ENCODE data around the gene C5orf22.

The C5orf22 gene

DNA sequence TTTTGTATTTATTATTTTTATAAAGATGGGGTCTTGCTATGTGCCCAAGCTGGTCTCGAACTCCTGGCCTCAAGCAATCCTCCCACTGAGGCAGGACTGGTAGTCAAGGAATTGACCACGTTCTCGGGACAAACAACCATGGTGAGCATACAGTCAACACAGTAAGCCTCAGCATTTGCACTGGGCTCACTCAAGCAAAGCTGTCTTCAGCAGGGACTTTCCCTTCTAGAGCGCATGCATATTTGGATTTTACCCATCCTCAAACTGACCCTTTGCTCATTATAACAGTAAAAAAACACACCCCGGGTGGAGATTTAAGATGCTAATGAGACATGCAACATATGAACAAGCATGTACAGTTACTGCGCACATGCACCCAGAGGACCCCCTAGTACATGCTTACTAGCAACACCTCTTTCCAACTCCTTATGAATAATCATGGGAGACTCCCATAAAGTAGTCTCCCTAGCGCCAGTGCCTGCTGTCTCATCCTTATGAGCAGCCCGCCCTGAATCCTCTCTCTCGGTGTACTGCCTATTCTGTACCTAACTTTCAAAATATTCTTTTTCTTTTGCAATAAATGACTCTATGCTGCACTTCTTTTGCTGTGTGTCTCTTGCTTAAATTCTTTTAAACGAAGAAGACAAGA, 41.5 kb downstream of the C5orf22 start:
- Histone ChIP-seq H3K9ac (ENCODE audit: low read depth in 1 of 2, low read length in 2 of 2) (no peak overlapping the region), H3K9me3 (ENCODE audit: control insufficient read depth in 1 of 2, low read length in 2 of 2) (no peaks in the 10 kb centered on the region), H3K27me3 (ENCODE audit: control insufficient read depth in 1 of 2, insufficient read depth in 2 of 2, low read length in 2 of 2) (no peaks in the 10 kb centered on the region), H3K27ac (ENCODE audit: low read depth, low read length) (no peak overlapping the region), H3K4me1 (ENCODE audit: control insufficient read depth in 1 of 2, insufficient read depth in 2 of 2, low read length in 2 of 2) (no peaks in the 10 kb centered on the region), H3K36me3 (ENCODE audit: control insufficient read depth in 1 of 2, insufficient read depth in 2 of 2, low read length in 2 of 2) (no peaks in the 10 kb centered on the region), H3K4me3 (ENCODE audit: low read depth in 1 of 2, low read length in 2 of 2) (no peak overlapping the region)

DNA sequence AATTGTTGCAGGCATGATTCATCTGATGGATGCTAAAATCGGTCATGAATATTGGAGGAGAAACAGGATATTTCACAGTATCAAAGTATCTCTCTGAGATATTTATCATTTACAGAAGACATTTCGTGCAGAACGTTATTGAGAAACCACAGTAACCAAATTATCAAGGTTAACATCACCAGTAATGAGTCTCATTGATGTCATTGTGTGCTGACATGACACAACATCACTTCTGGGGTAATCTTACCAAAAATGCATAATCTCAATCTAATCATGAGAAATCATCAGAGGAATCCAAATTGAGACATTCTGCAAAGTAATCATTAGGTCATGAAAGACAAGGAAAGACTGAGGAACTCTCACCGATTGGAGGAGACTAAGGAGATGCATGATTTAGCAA, 42.7 kb downstream of the C5orf22 start:
- H3K9me3 ChIP-seq (ENCODE audit: control insufficient read depth in 1 of 2, low read length in 2 of 2), result no peaks in the 10 kb centered on the region
- H3K4me3 ChIP-seq (ENCODE audit: low read depth in 1 of 2, low read length in 2 of 2), result no peak overlapping the region
- H3K36me3 ChIP-seq (ENCODE audit: control insufficient read depth in 1 of 2, insufficient read depth in 2 of 2, low read length in 2 of 2), result no peaks in the 10 kb centered on the region
- H3K4me1 ChIP-seq (ENCODE audit: control insufficient read depth in 1 of 2, insufficient read depth in 2 of 2, low read length in 2 of 2), result no peaks in the 10 kb centered on the region
- H3K27ac ChIP-seq (ENCODE audit: low read depth, low read length), result no peak overlapping the region
- H3K9ac ChIP-seq (ENCODE audit: low read depth in 1 of 2, low read length in 2 of 2), result no peak overlapping the region
- no peaks in the 10 kb centered on the region for H3K27me3 ChIP-seq (ENCODE audit: control insufficient read depth in 1 of 2, insufficient read depth in 2 of 2, low read length in 2 of 2)

DNA sequence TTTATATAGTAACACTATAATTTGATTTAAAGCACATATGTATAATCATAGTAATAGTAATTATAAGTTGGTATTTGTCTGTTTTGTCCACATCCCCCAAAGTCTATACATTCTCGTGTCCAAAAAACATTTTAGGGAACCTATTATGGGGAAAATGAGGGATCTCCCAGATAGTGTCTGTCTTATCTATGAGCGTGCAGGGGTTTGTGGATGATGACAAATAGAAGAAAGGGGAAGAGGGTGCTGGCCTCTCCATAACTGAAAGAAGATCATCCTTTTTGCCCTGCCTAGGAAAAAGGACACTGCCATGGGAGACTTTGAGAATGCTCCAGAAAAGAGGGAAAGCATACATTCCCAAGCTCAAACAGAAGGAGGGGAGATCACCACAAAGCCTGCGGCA, 45.3 kb downstream of the C5orf22 start:
- Histone ChIP-seq H3K9ac (ENCODE audit: low read depth in 1 of 2, low read length in 2 of 2) (no peak overlapping the region), H3K27me3 (ENCODE audit: control insufficient read depth in 1 of 2, insufficient read depth in 2 of 2, low read length in 2 of 2) (peaks cover 0 to 3% of the 10 kb centered on the region in 2 donors), H3K36me3 (ENCODE audit: control insufficient read depth in 1 of 2, insufficient read depth in 2 of 2, low read length in 2 of 2) (no peaks in the 10 kb centered on the region), H3K27ac (ENCODE audit: low read depth, low read length) (no peak overlapping the region), H3K4me1 (ENCODE audit: control insufficient read depth in 1 of 2, insufficient read depth in 2 of 2, low read length in 2 of 2) (no peaks in the 10 kb centered on the region), H3K4me3 (ENCODE audit: low read depth in 1 of 2, low read length in 2 of 2) (no peak overlapping the region), H3K9me3 (ENCODE audit: control insufficient read depth in 1 of 2, low read length in 2 of 2) (no peaks in the 10 kb centered on the region)

DNA sequence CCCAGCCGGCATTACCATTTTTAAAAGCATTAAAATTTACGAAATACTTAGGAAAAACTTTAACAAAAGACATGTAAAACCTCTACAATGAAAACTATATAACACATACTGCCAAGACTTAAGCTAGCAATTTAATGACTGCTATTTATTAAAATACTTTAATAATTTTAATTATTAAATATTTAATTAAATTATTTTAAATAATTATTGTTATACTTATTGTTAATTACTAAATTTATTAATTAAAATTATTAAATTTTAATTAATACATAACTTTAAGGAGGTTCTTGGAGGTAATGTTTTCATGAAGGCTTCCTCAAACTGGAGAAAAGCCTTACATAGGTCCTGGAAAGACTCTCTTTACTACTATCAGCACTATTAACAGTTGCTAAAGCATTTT, 47.5 kb downstream of the C5orf22 start:
- H3K4me1 ChIP-seq (ENCODE audit: control insufficient read depth in 1 of 2, insufficient read depth in 2 of 2, low read length in 2 of 2), result no peaks in the 10 kb centered on the region
- H3K27ac ChIP-seq (ENCODE audit: low read depth, low read length), result no peak overlapping the region
- no peaks in the 10 kb centered on the region for H3K9me3 ChIP-seq (ENCODE audit: control insufficient read depth in 1 of 2, low read length in 2 of 2)
- peaks cover 0 to 3% of the 10 kb centered on the region in 2 donors for H3K27me3 ChIP-seq (ENCODE audit: control insufficient read depth in 1 of 2, insufficient read depth in 2 of 2, low read length in 2 of 2)
- no peaks in the 10 kb centered on the region for H3K36me3 ChIP-seq (ENCODE audit: control insufficient read depth in 1 of 2, insufficient read depth in 2 of 2, low read length in 2 of 2)
- H3K4me3 ChIP-seq (ENCODE audit: low read depth in 1 of 2, low read length in 2 of 2), result no peak overlapping the region
- H3K9ac ChIP-seq (ENCODE audit: low read depth in 1 of 2, low read length in 2 of 2), result no peak overlapping the region

DNA sequence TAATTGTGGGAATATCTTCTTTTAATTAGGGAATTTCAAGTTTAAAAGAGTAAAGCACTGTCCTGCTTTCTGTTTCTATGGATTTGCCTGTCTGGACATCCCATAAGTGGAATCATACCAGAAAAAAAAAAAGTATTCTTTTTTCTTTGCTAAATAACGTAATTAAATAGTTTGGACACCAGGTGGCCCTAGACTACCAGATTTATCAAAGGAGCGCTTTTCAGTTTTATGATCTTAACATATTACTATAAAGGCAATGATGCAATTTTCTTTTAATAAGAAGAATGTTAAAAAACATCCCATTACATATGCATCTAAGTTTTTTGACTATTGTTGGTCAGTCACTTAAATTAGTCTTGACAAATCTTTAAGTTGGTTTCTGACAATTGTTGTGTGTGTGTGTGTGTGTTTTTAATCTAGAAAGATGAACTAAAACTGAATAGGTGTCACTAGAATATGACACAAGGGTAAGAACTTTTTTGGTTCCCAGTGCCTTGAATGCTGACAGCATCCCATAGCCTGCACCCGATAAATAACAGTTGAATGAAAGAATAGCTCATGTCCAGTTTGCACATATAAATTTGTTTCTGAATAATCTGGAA, 49.5 kb downstream of the C5orf22 start:
- no peaks in the 10 kb centered on the region for H3K36me3 ChIP-seq (ENCODE audit: control insufficient read depth in 1 of 2, insufficient read depth in 2 of 2, low read length in 2 of 2)
- H3K27me3 ChIP-seq (ENCODE audit: control insufficient read depth in 1 of 2, insufficient read depth in 2 of 2, low read length in 2 of 2), result peaks cover 0 to 3% of the 10 kb centered on the region in 2 donors
- H3K27ac ChIP-seq (ENCODE audit: low read depth, low read length), result no peak overlapping the region
- no peak overlapping the region for H3K9ac ChIP-seq (ENCODE audit: low read depth in 1 of 2, low read length in 2 of 2)
- H3K4me1 ChIP-seq (ENCODE audit: control insufficient read depth in 1 of 2, insufficient read depth in 2 of 2, low read length in 2 of 2), result no peaks in the 10 kb centered on the region
- no peaks in the 10 kb centered on the region for H3K9me3 ChIP-seq (ENCODE audit: control insufficient read depth in 1 of 2, low read length in 2 of 2)
- no peak overlapping the region for H3K4me3 ChIP-seq (ENCODE audit: low read depth in 1 of 2, low read length in 2 of 2)

DNA sequence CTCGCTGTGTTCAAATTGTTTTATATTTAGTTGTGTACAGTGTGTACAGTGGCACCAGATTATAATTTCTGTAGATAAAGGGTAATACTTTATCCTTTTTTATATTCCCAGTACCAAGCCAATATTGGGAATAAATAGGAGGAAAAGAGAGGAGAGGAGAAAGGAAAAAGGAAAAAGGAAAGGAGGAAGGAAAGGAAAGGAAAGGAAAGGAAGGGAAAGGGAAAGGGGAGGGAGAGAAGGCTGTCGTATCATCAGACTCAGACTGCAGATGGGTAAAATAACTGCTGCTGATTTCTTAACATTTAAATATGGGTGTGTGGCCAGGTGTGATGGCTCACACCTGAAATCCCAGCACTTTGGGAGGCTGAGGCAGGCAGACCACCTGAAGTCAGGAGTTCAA, 51.0 kb downstream of the C5orf22 start:
- no peaks in the 10 kb centered on the region for H3K4me1 ChIP-seq (ENCODE audit: control insufficient read depth in 1 of 2, insufficient read depth in 2 of 2, low read length in 2 of 2)
- peaks cover 0 to 3% of the 10 kb centered on the region in 2 donors for H3K27me3 ChIP-seq (ENCODE audit: control insufficient read depth in 1 of 2, insufficient read depth in 2 of 2, low read length in 2 of 2)
- H3K4me3 ChIP-seq (ENCODE audit: low read depth in 1 of 2, low read length in 2 of 2), result no peak overlapping the region
- H3K9me3 ChIP-seq (ENCODE audit: control insufficient read depth in 1 of 2, low read length in 2 of 2), result no peaks in the 10 kb centered on the region
- H3K9ac ChIP-seq (ENCODE audit: low read depth in 1 of 2, low read length in 2 of 2), result no peak overlapping the region
- no peaks in the 10 kb centered on the region for H3K36me3 ChIP-seq (ENCODE audit: control insufficient read depth in 1 of 2, insufficient read depth in 2 of 2, low read length in 2 of 2)
- no peak overlapping the region for H3K27ac ChIP-seq (ENCODE audit: low read depth, low read length)

DNA sequence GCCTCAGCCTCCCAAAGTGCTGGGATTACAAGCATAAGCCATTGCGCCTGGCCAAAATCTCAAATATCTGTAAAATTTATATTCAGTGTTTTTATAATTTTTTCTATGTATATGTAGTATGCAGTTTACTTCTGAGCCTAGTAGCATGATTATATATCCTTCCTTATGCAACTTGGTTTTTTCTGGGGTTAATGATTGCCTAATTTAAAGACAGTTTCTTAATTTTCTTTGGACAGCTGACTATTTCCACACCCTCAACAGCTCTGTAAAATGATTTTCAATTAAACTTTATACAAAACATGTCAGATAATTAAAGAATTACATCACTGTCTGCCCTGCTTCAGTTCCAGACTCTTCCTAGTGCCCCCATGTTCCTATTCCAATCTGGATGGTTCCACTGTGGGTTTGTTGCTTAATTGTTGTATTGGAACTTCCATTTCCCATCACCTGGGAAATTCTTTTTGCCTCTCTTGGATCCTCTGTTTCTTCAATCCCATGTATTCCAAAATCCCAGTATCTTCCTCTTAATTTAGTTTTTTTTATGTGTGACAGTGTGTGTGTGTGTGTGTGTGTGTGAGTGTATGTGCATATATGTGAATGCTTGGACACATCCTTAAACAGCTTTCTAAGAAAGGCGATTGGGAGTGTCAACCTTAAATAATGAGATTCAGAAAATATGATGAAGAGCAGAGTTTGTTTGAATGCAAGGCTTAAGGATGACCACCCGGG, 53.2 kb downstream of the C5orf22 start:
- Histone ChIP-seq H3K27me3 (ENCODE audit: control insufficient read depth in 1 of 2, insufficient read depth in 2 of 2, low read length in 2 of 2) (peaks cover 0 to 3% of the 10 kb centered on the region in 2 donors), H3K27ac (ENCODE audit: low read depth, low read length) (no peak overlapping the region), H3K9ac (ENCODE audit: low read depth in 1 of 2, low read length in 2 of 2) (no peak overlapping the region), H3K9me3 (ENCODE audit: control insufficient read depth in 1 of 2, low read length in 2 of 2) (no peaks in the 10 kb centered on the region), H3K4me1 (ENCODE audit: control insufficient read depth in 1 of 2, insufficient read depth in 2 of 2, low read length in 2 of 2) (no peaks in the 10 kb centered on the region), H3K4me3 (ENCODE audit: low read depth in 1 of 2, low read length in 2 of 2) (no peak overlapping the region), H3K36me3 (ENCODE audit: control insufficient read depth in 1 of 2, insufficient read depth in 2 of 2, low read length in 2 of 2) (no peaks in the 10 kb centered on the region)

DNA sequence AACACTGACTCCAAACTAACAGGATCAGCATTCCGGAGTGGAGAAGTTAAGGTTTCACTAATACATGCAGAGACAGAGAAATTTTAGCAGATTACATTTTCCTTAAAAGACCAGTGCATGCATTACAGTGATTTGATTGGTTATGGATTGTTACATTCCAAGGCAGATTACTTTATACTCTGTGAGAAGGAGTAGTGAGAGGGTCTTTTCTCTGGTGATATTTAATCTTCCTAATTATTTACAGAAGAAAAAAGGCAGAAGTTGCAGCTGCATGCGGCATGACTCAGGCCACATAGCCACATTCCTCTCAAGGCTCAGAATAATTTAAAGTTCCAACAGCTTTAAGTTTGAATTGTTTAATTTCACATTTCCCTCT, 53.8 kb downstream of the C5orf22 start:
- H3K27ac ChIP-seq (ENCODE audit: low read depth, low read length), result no peak overlapping the region
- no peaks in the 10 kb centered on the region for H3K36me3 ChIP-seq (ENCODE audit: control insufficient read depth in 1 of 2, insufficient read depth in 2 of 2, low read length in 2 of 2)
- H3K9me3 ChIP-seq (ENCODE audit: control insufficient read depth in 1 of 2, low read length in 2 of 2), result no peaks in the 10 kb centered on the region
- no peak overlapping the region for H3K9ac ChIP-seq (ENCODE audit: low read depth in 1 of 2, low read length in 2 of 2)
- no peaks in the 10 kb centered on the region for H3K4me1 ChIP-seq (ENCODE audit: control insufficient read depth in 1 of 2, insufficient read depth in 2 of 2, low read length in 2 of 2)
- H3K27me3 ChIP-seq (ENCODE audit: control insufficient read depth in 1 of 2, insufficient read depth in 2 of 2, low read length in 2 of 2), result peaks cover 0 to 3% of the 10 kb centered on the region in 2 donors
- no peak overlapping the region for H3K4me3 ChIP-seq (ENCODE audit: low read depth in 1 of 2, low read length in 2 of 2)

DNA sequence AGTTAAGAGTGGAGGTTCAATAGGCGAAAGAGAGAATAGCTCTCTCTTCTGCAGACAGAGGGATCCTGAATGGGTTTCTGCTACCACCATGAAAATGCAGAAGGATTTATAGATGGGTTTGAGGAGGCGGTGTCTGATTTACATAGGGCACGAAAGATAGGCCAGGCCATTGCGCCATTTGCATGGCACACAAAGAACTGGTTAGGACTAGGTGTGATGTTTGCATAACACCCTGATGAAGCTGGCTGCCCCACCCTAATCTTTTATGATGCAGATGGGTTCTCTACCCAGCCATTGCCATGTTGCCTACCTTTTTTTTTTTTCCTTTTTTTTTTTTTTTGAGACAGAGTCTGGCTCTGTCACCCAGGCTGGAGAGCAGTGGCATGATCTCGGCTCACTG, 55.4 kb downstream of the C5orf22 start:
- Histone ChIP-seq H3K27ac (ENCODE audit: low read depth, low read length) (no peak overlapping the region), H3K36me3 (ENCODE audit: control insufficient read depth in 1 of 2, insufficient read depth in 2 of 2, low read length in 2 of 2) (no peaks in the 10 kb centered on the region), H3K9me3 (ENCODE audit: control insufficient read depth in 1 of 2, low read length in 2 of 2) (no peaks in the 10 kb centered on the region), H3K27me3 (ENCODE audit: control insufficient read depth in 1 of 2, insufficient read depth in 2 of 2, low read length in 2 of 2) (no peaks in the 10 kb centered on the region), H3K4me3 (ENCODE audit: low read depth in 1 of 2, low read length in 2 of 2) (no peak overlapping the region), H3K4me1 (ENCODE audit: control insufficient read depth in 1 of 2, insufficient read depth in 2 of 2, low read length in 2 of 2) (no peaks in the 10 kb centered on the region), H3K9ac (ENCODE audit: low read depth in 1 of 2, low read length in 2 of 2) (no peak overlapping the region)

DNA sequence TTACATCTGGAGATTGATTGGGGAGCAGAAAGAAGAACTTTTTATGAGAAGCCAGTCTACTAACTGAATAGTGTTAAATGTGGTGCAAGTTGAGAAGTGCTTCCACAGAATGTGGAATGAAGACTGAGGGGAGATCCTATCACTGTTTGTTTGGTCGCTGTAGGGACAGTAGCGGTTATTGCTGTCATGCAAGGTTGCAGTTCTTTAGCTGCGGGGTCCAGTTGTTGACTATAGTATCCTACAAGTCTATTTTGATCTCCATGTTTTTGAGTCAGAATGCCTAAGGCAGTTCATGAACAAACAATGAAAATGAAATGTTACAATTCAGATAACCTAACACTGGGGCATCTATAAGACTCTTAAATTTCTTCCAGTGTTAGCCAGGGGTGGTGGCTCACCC, 61.6 kb downstream of the C5orf22 start:
- Histone ChIP-seq H3K36me3 (ENCODE audit: control insufficient read depth in 1 of 2, insufficient read depth in 2 of 2, low read length in 2 of 2) (no peaks in the 10 kb centered on the region), H3K9me3 (ENCODE audit: control insufficient read depth in 1 of 2, low read length in 2 of 2) (no peaks in the 10 kb centered on the region), H3K27me3 (ENCODE audit: control insufficient read depth in 1 of 2, insufficient read depth in 2 of 2, low read length in 2 of 2) (peaks cover 0 to 3% of the 10 kb centered on the region in 2 donors), H3K9ac (ENCODE audit: low read depth in 1 of 2, low read length in 2 of 2) (no peak overlapping the region), H3K27ac (ENCODE audit: low read depth, low read length) (no peak overlapping the region), H3K4me1 (ENCODE audit: control insufficient read depth in 1 of 2, insufficient read depth in 2 of 2, low read length in 2 of 2) (no peaks in the 10 kb centered on the region), H3K4me3 (ENCODE audit: low read depth in 1 of 2, low read length in 2 of 2) (no peak overlapping the region)

Data from duodenal mucosa (tissue), 2 donors.